Measurements from ENCODE around the gene CFDP1. TPM values are rescaled to one million over a fixed set of nuclear protein-coding genes. Genes with fewer than 3 reads are reported as not detected.

Gene CFDP1
- total and polyA plus RNA-seq, 4 donors, result 44.8 to 105 (median 64.1) TPM

- no peak overlapping the region for H3K27ac ChIP-seq (ENCODE audit: low read depth in 1 of 2, low read length in 1 of 2)
- H3K4me1 ChIP-seq (ENCODE audit: control insufficient read depth in 5 of 5, insufficient read depth in 5 of 5, low read length in 5 of 5), result no peaks in the 10 kb centered on the region
- no peak overlapping the region for H3K4me3 ChIP-seq
- no peaks in the 10 kb centered on the region for H3K9me3 ChIP-seq (ENCODE audit: control insufficient read depth in 4 of 4, insufficient read depth in 3 of 4, low read length in 3 of 4)
- DNase-seq (no peak), ATAC-seq (ENCODE audit: insufficient read depth, low FRiP score) (no peak)
- H3K27me3 ChIP-seq (ENCODE audit: control insufficient read depth in 3 of 3, insufficient read depth in 3 of 3, low read length in 2 of 3), result no peaks in the 10 kb centered on the region
- TF ChIP-seq, protein P1, sequence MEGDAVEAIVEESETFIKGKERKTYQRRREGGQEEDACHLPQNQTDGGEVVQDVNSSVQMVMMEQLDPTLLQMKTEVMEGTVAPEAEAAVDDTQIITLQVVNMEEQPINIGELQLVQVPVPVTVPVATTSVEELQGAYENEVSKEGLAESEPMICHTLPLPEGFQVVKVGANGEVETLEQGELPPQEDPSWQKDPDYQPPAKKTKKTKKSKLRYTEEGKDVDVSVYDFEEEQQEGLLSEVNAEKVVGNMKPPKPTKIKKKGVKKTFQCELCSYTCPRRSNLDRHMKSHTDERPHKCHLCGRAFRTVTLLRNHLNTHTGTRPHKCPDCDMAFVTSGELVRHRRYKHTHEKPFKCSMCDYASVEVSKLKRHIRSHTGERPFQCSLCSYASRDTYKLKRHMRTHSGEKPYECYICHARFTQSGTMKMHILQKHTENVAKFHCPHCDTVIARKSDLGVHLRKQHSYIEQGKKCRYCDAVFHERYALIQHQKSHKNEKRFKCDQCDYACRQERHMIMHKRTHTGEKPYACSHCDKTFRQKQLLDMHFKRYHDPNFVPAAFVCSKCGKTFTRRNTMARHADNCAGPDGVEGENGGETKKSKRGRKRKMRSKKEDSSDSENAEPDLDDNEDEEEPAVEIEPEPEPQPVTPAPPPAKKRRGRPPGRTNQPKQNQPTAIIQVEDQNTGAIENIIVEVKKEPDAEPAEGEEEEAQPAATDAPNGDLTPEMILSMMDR (IDR thresholded peaks at IDR 0.05; ENCODE audit: control extremely low read depth, extremely low read depth), result no peak
- no peak overlapping the region for H3K9ac ChIP-seq (ENCODE audit: insufficient read depth in 1 of 2, low read length in 2 of 2)
- H3K36me3 ChIP-seq (ENCODE audit: control insufficient read depth in 4 of 4, insufficient read depth in 4 of 4, low read length in 4 of 4), result peaks cover 0 to 6% (median 2%) of the 10 kb centered on the region in 4 donors
These were observed 82.1 kb downstream of the CFDP1 start for GRCh38 chr16:75351183-75351582.

- no peak overlapping the region for H3K27ac ChIP-seq (ENCODE audit: low read depth in 1 of 2, low read length in 1 of 2)
- H3K4me1 ChIP-seq (ENCODE audit: control insufficient read depth in 5 of 5, insufficient read depth in 5 of 5, low read length in 5 of 5), result peaks cover 2 to 36% (median 17%) of the 10 kb centered on the region in 5 donors
- no peak overlapping the region for H3K9ac ChIP-seq (ENCODE audit: insufficient read depth in 1 of 2, low read length in 2 of 2)
- no peak for DNase-seq
- H3K27me3 ChIP-seq (ENCODE audit: control insufficient read depth in 3 of 3, insufficient read depth in 3 of 3, low read length in 2 of 3), result no peaks in the 10 kb centered on the region
- H3K36me3 ChIP-seq (ENCODE audit: control insufficient read depth in 4 of 4, insufficient read depth in 4 of 4, low read length in 4 of 4), result peaks cover 0 to 4% (median 3%) of the 10 kb centered on the region in 4 donors
- no peak for ATAC-seq (ENCODE audit: insufficient read depth, low FRiP score)
- no peaks in the 10 kb centered on the region for H3K9me3 ChIP-seq (ENCODE audit: control insufficient read depth in 4 of 4, insufficient read depth in 3 of 4, low read length in 3 of 4)
- WGBS, 2 donors, result 97% methylated on average over 2 of the region's 2 CpGs
- H3K4me3 ChIP-seq, result no peak overlapping the region
- TF ChIP-seq, protein P1 (IDR thresholded peaks at IDR 0.05; ENCODE audit: control extremely low read depth, extremely low read depth), result no peak
These were observed 87.6 kb downstream of the CFDP1 start for GRCh38 chr16:75345711-75346110.

DNA sequence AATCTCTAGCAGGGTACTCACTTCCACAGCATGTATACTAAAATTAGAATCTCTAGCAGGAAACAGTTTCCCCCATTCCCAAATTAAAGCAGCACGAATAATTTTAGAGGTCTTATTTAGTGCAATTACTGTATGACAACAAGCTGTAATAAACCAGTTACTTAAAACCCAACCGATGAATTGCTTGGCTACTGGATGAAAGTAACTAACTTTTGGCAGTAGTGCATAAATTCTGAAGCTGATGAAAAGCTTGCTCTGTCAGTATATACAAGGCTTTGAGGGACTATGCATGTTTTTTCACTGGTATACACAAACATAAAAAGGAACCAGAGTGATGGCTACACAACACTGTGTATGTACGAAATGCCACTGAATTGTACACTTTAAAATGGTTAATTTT is 89.4 kb downstream of the CFDP1 start:
- TF ChIP-seq, protein P1 (IDR thresholded peaks at IDR 0.05; ENCODE audit: control extremely low read depth, extremely low read depth), result no peak
- no peak overlapping the region for H3K27ac ChIP-seq (ENCODE audit: low read depth in 1 of 2, low read length in 1 of 2)
- H3K4me3 ChIP-seq, result no peak overlapping the region
- peaks cover 3 to 4% (median 3%) of the 10 kb centered on the region in 4 donors for H3K36me3 ChIP-seq (ENCODE audit: control insufficient read depth in 4 of 4, insufficient read depth in 4 of 4, low read length in 4 of 4)
- ATAC-seq (ENCODE audit: insufficient read depth, low FRiP score) (no peak), DNase-seq (peak in 2 of 3 donors; percentile 77 to 92)
- no peaks in the 10 kb centered on the region for H3K27me3 ChIP-seq (ENCODE audit: control insufficient read depth in 3 of 3, insufficient read depth in 3 of 3, low read length in 2 of 3)
- H3K4me1 ChIP-seq (ENCODE audit: control insufficient read depth in 5 of 5, insufficient read depth in 5 of 5, low read length in 5 of 5), result peaks cover 2 to 36% (median 22%) of the 10 kb centered on the region in 5 donors
- H3K9ac ChIP-seq (ENCODE audit: insufficient read depth in 1 of 2, low read length in 2 of 2), result no peak overlapping the region
- 68 to 72% methylated on average over 3 of the region's 3 CpGs for WGBS, 2 donors
- H3K9me3 ChIP-seq (ENCODE audit: control insufficient read depth in 4 of 4, insufficient read depth in 3 of 4, low read length in 3 of 4), result no peaks in the 10 kb centered on the region

DNA sequence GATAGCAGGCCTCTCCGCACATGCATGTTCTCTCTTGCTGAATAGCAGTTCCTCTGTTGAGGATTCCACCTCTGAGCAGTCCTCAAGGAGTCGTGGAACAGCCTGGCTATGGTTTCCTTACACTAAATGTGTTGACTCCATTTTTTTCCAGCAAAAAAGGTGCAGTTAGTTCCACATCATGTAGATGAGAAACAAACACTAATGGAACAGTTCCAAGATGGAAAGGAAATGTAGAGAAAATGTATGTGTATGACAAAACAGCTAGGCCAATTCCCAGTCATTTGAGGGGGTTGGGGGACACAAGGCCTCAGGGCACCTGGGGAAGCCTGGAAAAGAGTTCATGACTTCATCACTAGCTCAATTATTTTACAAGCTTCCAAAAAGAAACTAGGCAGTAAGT is 90.0 kb downstream of the CFDP1 start:
- DNase-seq (peak in 2 of 3 donors; percentile 42 to 58), ATAC-seq (ENCODE audit: insufficient read depth, low FRiP score) (no peak)
- Histone ChIP-seq H3K9ac (ENCODE audit: insufficient read depth in 1 of 2, low read length in 2 of 2) (no peak overlapping the region), H3K27me3 (ENCODE audit: control insufficient read depth in 3 of 3, insufficient read depth in 3 of 3, low read length in 2 of 3) (no peaks in the 10 kb centered on the region), H3K27ac (ENCODE audit: low read depth in 1 of 2, low read length in 1 of 2) (no peak overlapping the region), H3K9me3 (ENCODE audit: control insufficient read depth in 4 of 4, insufficient read depth in 3 of 4, low read length in 3 of 4) (no peaks in the 10 kb centered on the region), H3K4me3 (no peak overlapping the region), H3K36me3 (ENCODE audit: control insufficient read depth in 4 of 4, insufficient read depth in 4 of 4, low read length in 4 of 4) (peaks cover 3 to 4% (median 3%) of the 10 kb centered on the region in 4 donors), H3K4me1 (ENCODE audit: control insufficient read depth in 5 of 5, insufficient read depth in 5 of 5, low read length in 5 of 5) (peaks cover 2 to 36% (median 22%) of the 10 kb centered on the region in 5 donors)
- WGBS, 2 donors, result 93 to 98% methylated on average over 2 of the region's 2 CpGs
- TF ChIP-seq, protein P1 (IDR thresholded peaks at IDR 0.05; ENCODE audit: control extremely low read depth, extremely low read depth), result no peak
